ENCODE results near the gene LRRD1.

GRCh38 chr7:92100534-92100933 lies 78.4 kb downstream of the LRRD1 start:
- no peak for TF ChIP-seq GATA2 (IDR thresholded peaks at IDR 0.05; ENCODE audit: low read depth, low read length)
- TF ChIP-seq GATA3 (IDR thresholded peaks at IDR 0.05; ENCODE audit: low read depth, low read length) = no peak

Data from SH-SY5Y (cell line).